A673 (cell line): ENCODE measurements around the gene TNFAIP3.
"Not testable (repeated sequence)": the region's sequence is repeated elsewhere in the genome, so short reads cannot be mapped to it uniquely, and the experiment has no call there.

ENCODE experiments used
- CTCF ChIP-seq: fragments of 300-800, 200-600 bp; sonication (generic); conservative IDR thresholded peaks from 2 replicates; pipeline ENCODE4 v1.5.1; 2017; ENCODE audit warnings: low read depth, mild to moderate bottlenecking, antibody characterized with exemption, low read length, moderate library complexity, mixed read lengths
- EZH2 ChIP-seq: fragments of 200-600 bp; sonication (generic); IDR thresholded peaks from 2 replicates; pipeline ENCODE4 v1.6.1; 2017; ENCODE audit warnings: borderline replicate concordance, low read depth, mild to moderate bottlenecking, mixed read lengths, antibody characterized with exemption, low read length; ENCODE audit not compliant: poor library complexity, severe bottlenecking

GRCh38 chr6:137838090-137838489, 29.0 kb upstream of the TNFAIP3 start:
- not testable (repeated sequence) for TF ChIP-seq CTCF, EZH2
